ENCODE results near the gene HPCAL4. TPM values are rescaled to one million over a fixed set of nuclear protein-coding genes. Genes with fewer than 3 reads are reported as not detected.

Gene HPCAL4
- 0.24 TPM in 1 of 2 replicates, not detected in the other for total RNA-seq

DNA sequence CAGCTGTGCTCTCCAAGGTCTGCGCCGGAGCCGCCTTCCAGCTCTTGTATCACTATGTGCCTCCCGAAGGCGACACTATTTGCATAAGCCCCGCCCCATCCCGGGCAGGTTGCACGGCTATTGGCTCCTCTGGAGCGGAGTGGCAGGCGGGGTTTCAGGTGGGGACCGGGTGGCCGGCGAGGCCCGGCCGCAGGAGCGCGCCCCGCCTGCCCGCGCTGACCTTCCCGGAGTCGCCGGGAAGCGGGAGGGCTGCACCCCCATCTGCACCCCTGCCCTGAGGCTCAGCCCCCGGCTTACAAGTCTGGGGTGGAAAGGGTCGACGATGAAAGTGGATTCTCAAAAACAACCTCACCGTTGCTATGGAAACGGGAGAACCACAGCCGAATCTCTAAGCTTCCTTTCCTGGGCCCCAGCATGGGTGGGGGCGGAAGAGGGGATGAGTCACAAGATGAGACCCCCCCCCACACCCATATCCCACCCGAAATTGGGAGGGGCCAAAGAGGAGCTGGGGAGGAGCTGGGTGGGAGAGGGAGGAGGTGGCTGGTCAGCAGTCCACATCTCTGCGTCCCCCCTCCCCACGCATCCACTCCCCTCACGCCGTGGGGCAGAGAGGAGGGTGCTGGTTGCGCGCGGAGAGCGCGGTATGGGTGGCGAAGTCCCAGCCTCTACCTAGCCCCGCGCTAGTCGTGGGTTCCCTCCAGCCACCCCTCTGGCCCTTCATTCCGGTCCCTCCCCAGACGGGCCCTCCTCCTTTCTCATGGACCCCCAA is at the start of gene HPCAL4:
Gene HPCAL4 (minus strand): TSS at position 51 of the 769 bp plus-strand sequence. CDS start 6,830 bp downstream, outside the sequence.

DNA sequence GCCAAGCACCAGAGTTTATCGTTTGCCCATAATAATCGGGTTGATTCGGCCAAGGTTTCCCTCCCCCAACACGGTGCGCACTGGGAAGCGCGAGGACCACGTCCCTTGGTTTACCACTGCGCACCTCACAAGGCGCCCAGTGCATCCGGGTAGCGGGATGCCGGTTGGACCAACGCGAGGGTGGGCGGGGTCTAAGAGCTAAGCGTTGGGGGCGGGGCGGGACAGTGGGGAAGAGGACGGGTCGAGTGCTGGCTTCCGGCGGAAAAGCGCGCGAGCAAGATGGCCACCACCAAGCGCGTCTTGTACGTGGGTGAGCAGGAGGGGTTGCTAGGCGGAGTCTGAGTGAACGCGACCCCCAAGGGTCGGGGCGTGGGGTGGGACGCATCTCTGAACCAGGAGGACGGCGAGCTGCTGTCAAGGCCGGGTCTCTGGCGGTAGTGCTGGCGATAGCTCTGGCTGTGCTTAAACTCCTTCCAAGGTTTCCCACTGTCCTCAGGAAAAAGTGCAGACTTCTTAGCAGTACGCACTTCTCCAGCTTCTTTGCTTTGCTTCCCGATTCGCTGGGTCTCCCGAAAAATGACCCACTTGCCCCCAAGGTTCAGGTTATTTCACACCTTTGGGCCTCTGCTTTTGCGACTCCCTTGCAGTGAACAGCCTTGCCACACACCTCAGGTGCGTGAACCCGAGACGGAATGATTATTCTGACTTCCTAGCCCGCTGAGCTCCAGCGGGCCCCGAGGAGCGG is 47.6 kb upstream of the HPCAL4 start, which contains the start of gene PPIE:
Gene PPIE (plus strand): TSS at position 261 of the 745 bp plus-strand sequence. CDS start 19 bp downstream, at position 280.

DNA sequence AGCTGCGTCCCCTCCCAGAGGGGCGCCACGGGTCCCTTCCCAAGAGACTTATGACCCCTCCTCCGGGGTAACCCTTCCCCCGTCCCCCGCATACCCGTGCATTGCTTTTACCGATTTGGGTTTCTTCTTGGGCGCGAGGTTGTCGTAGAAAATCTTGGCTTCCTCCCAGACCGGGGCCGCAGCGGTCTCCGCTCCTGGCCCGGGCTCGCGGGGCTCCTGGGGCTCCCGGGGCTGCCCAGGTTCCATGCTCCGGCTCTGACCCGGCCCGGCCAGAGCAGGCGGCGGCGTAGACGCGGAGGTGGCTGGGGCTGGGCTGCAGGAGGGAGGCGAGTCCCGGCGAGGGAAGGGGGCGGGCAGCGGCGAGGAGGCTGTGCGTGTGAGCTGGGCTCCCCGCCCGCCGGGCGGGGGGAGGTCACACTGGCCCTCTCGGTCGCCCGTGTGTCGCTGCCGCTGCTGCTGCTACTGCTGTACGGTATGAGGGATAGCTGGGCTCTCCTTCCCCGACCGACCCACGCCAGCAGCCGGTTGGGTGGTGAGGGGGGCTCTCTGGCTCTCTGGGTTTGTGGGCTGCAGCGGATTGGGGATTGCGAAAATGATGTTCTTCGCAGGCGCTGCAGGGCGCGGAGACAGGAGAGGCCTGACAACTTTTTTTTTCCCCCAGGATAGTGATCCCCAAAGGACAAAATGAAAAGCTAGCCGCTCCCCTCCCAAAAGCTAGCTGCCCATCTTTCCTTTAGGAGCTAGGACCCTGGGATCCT is 19.3 kb downstream of the HPCAL4 start, which contains the start of gene NT5C1A:
Gene NT5C1A (minus strand): TSS at position 315 of the 758 bp plus-strand sequence. CDS start 69 bp downstream, at position 246.

DNA sequence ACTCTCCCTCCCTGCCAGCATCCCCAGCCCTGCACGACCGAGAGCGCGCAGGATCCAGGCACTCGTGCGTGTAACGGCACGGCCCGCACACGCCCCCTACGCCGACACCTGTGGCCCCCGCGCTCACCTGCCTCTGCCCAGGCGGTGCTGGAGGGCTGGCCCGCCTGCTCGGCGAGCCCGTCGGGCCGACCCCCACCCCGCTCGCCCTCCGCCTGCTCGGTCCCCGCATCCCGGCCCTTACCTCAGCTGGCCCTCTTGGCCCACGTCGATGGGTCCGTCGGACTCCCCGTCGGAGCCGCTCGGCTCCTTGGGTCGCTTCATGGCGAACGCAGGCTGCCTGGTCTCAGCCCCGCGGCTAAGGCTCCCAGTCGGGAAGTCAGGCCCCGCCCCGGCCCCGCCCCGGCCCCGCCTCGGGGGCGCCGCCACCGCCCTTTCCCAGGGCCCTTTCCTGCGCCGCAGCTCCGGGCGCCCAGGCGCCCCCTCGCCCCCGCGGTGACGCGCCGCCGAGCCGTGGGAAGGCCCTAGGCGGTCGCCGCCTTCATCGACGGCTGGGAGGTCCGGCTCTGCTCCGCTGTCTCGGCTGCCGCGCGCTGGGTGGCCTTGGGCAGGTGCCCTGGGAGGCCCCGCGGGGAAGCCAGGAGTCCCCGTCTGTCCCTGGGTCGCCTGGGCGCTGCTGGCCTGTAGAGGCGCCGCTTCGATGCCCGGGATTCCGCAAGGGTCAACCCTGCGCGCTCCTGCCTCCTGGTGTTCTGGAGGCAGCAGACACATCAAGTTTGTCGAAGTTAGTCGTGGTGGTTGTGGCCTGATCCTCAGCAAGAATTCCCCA is 51.7 kb downstream of the HPCAL4 start, which contains the start of gene HEYL:
Gene HEYL (minus strand): TSS at position 339 of the 826 bp plus-strand sequence. CDS start 18 bp downstream, at position 321.

Other genes with a start within 250 kb of the HPCAL4 start
- not detected in 2 replicates for gene BMP8A, start 199.8 kb downstream of the HPCAL4 start, total RNA-seq
- 241 and 427 TPM in 2 replicates for gene PABPC4, start 114.6 kb downstream of the HPCAL4 start, total RNA-seq
- gene HEYL, start 51.8 kb downstream of the HPCAL4 start, total RNA-seq = not detected in 2 replicates
- gene NT5C1A, start 19.3 kb downstream of the HPCAL4 start, total RNA-seq = not detected in 2 replicates
- 37.6 and 42.2 TPM in 2 replicates for gene PPIE, start 47.4 kb upstream of the HPCAL4 start, total RNA-seq
- 0.64 and 0.72 TPM in 2 replicates for gene OXCT2, start 79.9 kb upstream of the HPCAL4 start, total RNA-seq
- 0.72 and 3.0 TPM in 2 replicates for gene BMP8B, start 97.4 kb upstream of the HPCAL4 start, total RNA-seq
- 31.3 and 43.9 TPM in 2 replicates for gene TRIT1, start 192.1 kb upstream of the HPCAL4 start, total RNA-seq
- gene MYCL, start 210.5 kb upstream of the HPCAL4 start, total RNA-seq = 7.0 and 20.5 TPM in 2 replicates

Data from tracheal epithelial cell (primary cell).